ENCODE data around the gene MORC2.

MORC2 gene

GRCh38 chr22:30949934-30950660 is 18.5 kb downstream of the MORC2 start:
- no peak overlapping the region for H3K27ac ChIP-seq (ENCODE audit: low read depth, low read length)
- H3K4me3 ChIP-seq (ENCODE audit: low read depth in 1 of 2, low read length in 2 of 2), result no peak overlapping the region
- no peaks in the 10 kb centered on the region for H3K27me3 ChIP-seq (ENCODE audit: control insufficient read depth in 1 of 2, insufficient read depth in 2 of 2, low read length in 2 of 2)
- no peak overlapping the region for H3K9ac ChIP-seq (ENCODE audit: low read depth in 1 of 2, low read length in 2 of 2)
- no peaks in the 10 kb centered on the region for H3K9me3 ChIP-seq (ENCODE audit: control insufficient read depth in 1 of 2, low read length in 2 of 2)
- H3K4me1 ChIP-seq (ENCODE audit: control insufficient read depth in 1 of 2, insufficient read depth in 2 of 2, low read length in 2 of 2), result no peaks in the 10 kb centered on the region
- H3K36me3 ChIP-seq (ENCODE audit: control insufficient read depth in 1 of 2, insufficient read depth in 2 of 2, low read length in 2 of 2), result peaks cover 36 to 77% of the 10 kb centered on the region in 2 donors

- no peaks in the 10 kb centered on the region for H3K4me1 ChIP-seq (ENCODE audit: control insufficient read depth in 1 of 2, insufficient read depth in 2 of 2, low read length in 2 of 2)
- H3K36me3 ChIP-seq (ENCODE audit: control insufficient read depth in 1 of 2, insufficient read depth in 2 of 2, low read length in 2 of 2), result peaks cover 48 to 81% of the 10 kb centered on the region in 2 donors
- no peak overlapping the region for H3K4me3 ChIP-seq (ENCODE audit: low read depth in 1 of 2, low read length in 2 of 2)
- H3K9me3 ChIP-seq (ENCODE audit: control insufficient read depth in 1 of 2, low read length in 2 of 2), result no peaks in the 10 kb centered on the region
- no peak overlapping the region for H3K27ac ChIP-seq (ENCODE audit: low read depth, low read length)
- H3K9ac ChIP-seq (ENCODE audit: low read depth in 1 of 2, low read length in 2 of 2), result no peak overlapping the region
- no peaks in the 10 kb centered on the region for H3K27me3 ChIP-seq (ENCODE audit: control insufficient read depth in 1 of 2, insufficient read depth in 2 of 2, low read length in 2 of 2)
Measured at GRCh38 chr22:30948930-30949342, 19.6 kb downstream of the MORC2 start.

GRCh38 chr22:30947816-30948454 is 20.6 kb downstream of the MORC2 start:
- H3K9me3 ChIP-seq (ENCODE audit: control insufficient read depth in 1 of 2, low read length in 2 of 2), result no peaks in the 10 kb centered on the region
- H3K4me1 ChIP-seq (ENCODE audit: control insufficient read depth in 1 of 2, insufficient read depth in 2 of 2, low read length in 2 of 2), result no peaks in the 10 kb centered on the region
- H3K4me3 ChIP-seq (ENCODE audit: low read depth in 1 of 2, low read length in 2 of 2), result no peak overlapping the region
- no peaks in the 10 kb centered on the region for H3K27me3 ChIP-seq (ENCODE audit: control insufficient read depth in 1 of 2, insufficient read depth in 2 of 2, low read length in 2 of 2)
- peaks cover 46 to 80% of the 10 kb centered on the region in 2 donors for H3K36me3 ChIP-seq (ENCODE audit: control insufficient read depth in 1 of 2, insufficient read depth in 2 of 2, low read length in 2 of 2)
- H3K27ac ChIP-seq (ENCODE audit: low read depth, low read length), result no peak overlapping the region
- H3K9ac ChIP-seq (ENCODE audit: low read depth in 1 of 2, low read length in 2 of 2), result no peak overlapping the region

- no peaks in the 10 kb centered on the region for H3K27me3 ChIP-seq (ENCODE audit: control insufficient read depth in 1 of 2, insufficient read depth in 2 of 2, low read length in 2 of 2)
- no peaks in the 10 kb centered on the region for H3K9me3 ChIP-seq (ENCODE audit: control insufficient read depth in 1 of 2, low read length in 2 of 2)
- no peak overlapping the region for H3K27ac ChIP-seq (ENCODE audit: low read depth, low read length)
- H3K4me1 ChIP-seq (ENCODE audit: control insufficient read depth in 1 of 2, insufficient read depth in 2 of 2, low read length in 2 of 2), result no peaks in the 10 kb centered on the region
- no peak overlapping the region for H3K9ac ChIP-seq (ENCODE audit: low read depth in 1 of 2, low read length in 2 of 2)
- H3K36me3 ChIP-seq (ENCODE audit: control insufficient read depth in 1 of 2, insufficient read depth in 2 of 2, low read length in 2 of 2), result peaks cover 44 to 77% of the 10 kb centered on the region in 2 donors
- H3K4me3 ChIP-seq (ENCODE audit: low read depth in 1 of 2, low read length in 2 of 2), result no peak overlapping the region
Measured at GRCh38 chr22:30947173-30947815, 21.3 kb downstream of the MORC2 start.

GRCh38 chr22:30946354-30946753 is 22.2 kb downstream of the MORC2 start:
- Histone ChIP-seq H3K27ac (ENCODE audit: low read depth, low read length) (no peak overlapping the region), H3K36me3 (ENCODE audit: control insufficient read depth in 1 of 2, insufficient read depth in 2 of 2, low read length in 2 of 2) (peaks cover 53 to 82% of the 10 kb centered on the region in 2 donors), H3K27me3 (ENCODE audit: control insufficient read depth in 1 of 2, insufficient read depth in 2 of 2, low read length in 2 of 2) (no peaks in the 10 kb centered on the region), H3K4me1 (ENCODE audit: control insufficient read depth in 1 of 2, insufficient read depth in 2 of 2, low read length in 2 of 2) (no peaks in the 10 kb centered on the region), H3K9me3 (ENCODE audit: control insufficient read depth in 1 of 2, low read length in 2 of 2) (no peaks in the 10 kb centered on the region), H3K4me3 (ENCODE audit: low read depth in 1 of 2, low read length in 2 of 2) (no peak overlapping the region), H3K9ac (ENCODE audit: low read depth in 1 of 2, low read length in 2 of 2) (no peak overlapping the region)

GRCh38 chr22:30945653-30946052 is 22.9 kb downstream of the MORC2 start:
- H3K9ac ChIP-seq (ENCODE audit: low read depth in 1 of 2, low read length in 2 of 2), result no peak overlapping the region
- no peaks in the 10 kb centered on the region for H3K9me3 ChIP-seq (ENCODE audit: control insufficient read depth in 1 of 2, low read length in 2 of 2)
- no peaks in the 10 kb centered on the region for H3K27me3 ChIP-seq (ENCODE audit: control insufficient read depth in 1 of 2, insufficient read depth in 2 of 2, low read length in 2 of 2)
- H3K36me3 ChIP-seq (ENCODE audit: control insufficient read depth in 1 of 2, insufficient read depth in 2 of 2, low read length in 2 of 2), result peaks cover 60 to 86% of the 10 kb centered on the region in 2 donors
- H3K4me3 ChIP-seq (ENCODE audit: low read depth in 1 of 2, low read length in 2 of 2), result no peak overlapping the region
- H3K27ac ChIP-seq (ENCODE audit: low read depth, low read length), result no peak overlapping the region
- no peaks in the 10 kb centered on the region for H3K4me1 ChIP-seq (ENCODE audit: control insufficient read depth in 1 of 2, insufficient read depth in 2 of 2, low read length in 2 of 2)

- Histone ChIP-seq H3K9ac (ENCODE audit: low read depth in 1 of 2, low read length in 2 of 2) (no peak overlapping the region), H3K9me3 (ENCODE audit: control insufficient read depth in 1 of 2, low read length in 2 of 2) (no peaks in the 10 kb centered on the region), H3K27ac (ENCODE audit: low read depth, low read length) (no peak overlapping the region), H3K27me3 (ENCODE audit: control insufficient read depth in 1 of 2, insufficient read depth in 2 of 2, low read length in 2 of 2) (no peaks in the 10 kb centered on the region), H3K4me3 (ENCODE audit: low read depth in 1 of 2, low read length in 2 of 2) (no peak overlapping the region), H3K36me3 (ENCODE audit: control insufficient read depth in 1 of 2, insufficient read depth in 2 of 2, low read length in 2 of 2) (peaks cover 66 to 86% of the 10 kb centered on the region in 2 donors), H3K4me1 (ENCODE audit: control insufficient read depth in 1 of 2, insufficient read depth in 2 of 2, low read length in 2 of 2) (no peaks in the 10 kb centered on the region)
Measured at GRCh38 chr22:30944986-30945385, 23.6 kb downstream of the MORC2 start.

- H3K27ac ChIP-seq (ENCODE audit: low read depth, low read length), result no peak overlapping the region
- H3K27me3 ChIP-seq (ENCODE audit: control insufficient read depth in 1 of 2, insufficient read depth in 2 of 2, low read length in 2 of 2), result no peaks in the 10 kb centered on the region
- H3K9ac ChIP-seq (ENCODE audit: low read depth in 1 of 2, low read length in 2 of 2), result no peak overlapping the region
- peaks cover 66 to 83% of the 10 kb centered on the region in 2 donors for H3K36me3 ChIP-seq (ENCODE audit: control insufficient read depth in 1 of 2, insufficient read depth in 2 of 2, low read length in 2 of 2)
- no peak overlapping the region for H3K4me3 ChIP-seq (ENCODE audit: low read depth in 1 of 2, low read length in 2 of 2)
- H3K9me3 ChIP-seq (ENCODE audit: control insufficient read depth in 1 of 2, low read length in 2 of 2), result no peaks in the 10 kb centered on the region
- no peaks in the 10 kb centered on the region for H3K4me1 ChIP-seq (ENCODE audit: control insufficient read depth in 1 of 2, insufficient read depth in 2 of 2, low read length in 2 of 2)
Measured at GRCh38 chr22:30943368-30943767, 25.2 kb downstream of the MORC2 start.

- Histone ChIP-seq H3K36me3 (ENCODE audit: control insufficient read depth in 1 of 2, insufficient read depth in 2 of 2, low read length in 2 of 2) (peaks cover 74 to 92% of the 10 kb centered on the region in 2 donors), H3K27me3 (ENCODE audit: control insufficient read depth in 1 of 2, insufficient read depth in 2 of 2, low read length in 2 of 2) (no peaks in the 10 kb centered on the region), H3K27ac (ENCODE audit: low read depth, low read length) (no peak overlapping the region), H3K9me3 (ENCODE audit: control insufficient read depth in 1 of 2, low read length in 2 of 2) (no peaks in the 10 kb centered on the region), H3K4me1 (ENCODE audit: control insufficient read depth in 1 of 2, insufficient read depth in 2 of 2, low read length in 2 of 2) (no peaks in the 10 kb centered on the region), H3K4me3 (ENCODE audit: low read depth in 1 of 2, low read length in 2 of 2) (no peak overlapping the region), H3K9ac (ENCODE audit: low read depth in 1 of 2, low read length in 2 of 2) (no peak overlapping the region)
Measured at GRCh38 chr22:30941363-30941740, 27.2 kb downstream of the MORC2 start.

- H3K27me3 ChIP-seq (ENCODE audit: control insufficient read depth in 1 of 2, insufficient read depth in 2 of 2, low read length in 2 of 2), result no peaks in the 10 kb centered on the region
- H3K27ac ChIP-seq (ENCODE audit: low read depth, low read length), result no peak overlapping the region
- H3K9me3 ChIP-seq (ENCODE audit: control insufficient read depth in 1 of 2, low read length in 2 of 2), result no peaks in the 10 kb centered on the region
- H3K4me3 ChIP-seq (ENCODE audit: low read depth in 1 of 2, low read length in 2 of 2), result no peak overlapping the region
- no peak overlapping the region for H3K9ac ChIP-seq (ENCODE audit: low read depth in 1 of 2, low read length in 2 of 2)
- H3K36me3 ChIP-seq (ENCODE audit: control insufficient read depth in 1 of 2, insufficient read depth in 2 of 2, low read length in 2 of 2), result peaks cover 70 to 92% of the 10 kb centered on the region in 2 donors
- no peaks in the 10 kb centered on the region for H3K4me1 ChIP-seq (ENCODE audit: control insufficient read depth in 1 of 2, insufficient read depth in 2 of 2, low read length in 2 of 2)
Measured at GRCh38 chr22:30940685-30941362, 27.8 kb downstream of the MORC2 start.

Measured in duodenal mucosa (tissue), 2 donors.